ENCODE results near the gene PKHD1. TPM values are rescaled to one million over a fixed set of nuclear protein-coding genes. Genes with fewer than 3 reads are reported as not detected.

The PKHD1 gene
- total RNA-seq, 1 donor from 2014 or later, result 0.03 TPM

DNA sequence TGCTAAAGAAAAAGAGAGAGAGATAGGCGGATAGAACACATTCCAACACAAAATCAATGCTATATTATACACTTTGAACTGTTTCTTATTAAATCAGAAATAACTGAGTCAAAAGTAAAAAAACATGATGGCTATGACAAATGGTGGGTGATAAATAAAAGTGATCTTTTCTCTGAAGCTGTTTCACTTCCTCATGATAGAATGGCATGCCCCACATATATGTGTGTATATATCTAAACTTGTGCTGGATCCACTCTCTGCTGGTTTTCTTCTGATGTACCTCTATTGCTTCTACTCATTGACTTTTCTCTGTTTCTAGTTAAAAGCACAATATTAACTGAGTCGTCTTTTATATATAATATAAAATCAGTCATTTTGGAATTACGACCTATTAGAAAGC lies 429.9 kb downstream of the PKHD1 start:
- no peak for DNase-seq (ENCODE audit: low spot score)
- no peaks in the 10 kb centered on the region for H3K4me1 Mint-ChIP-seq (ENCODE audit: unreplicated experiment)
- H3K27me3 Mint-ChIP-seq (ENCODE audit: unreplicated experiment), result no peaks in the 10 kb centered on the region
- H3K36me3 Mint-ChIP-seq (ENCODE audit: low read depth, unreplicated experiment), result no peaks in the 10 kb centered on the region
- TF ChIP-seq, protein P1, sequence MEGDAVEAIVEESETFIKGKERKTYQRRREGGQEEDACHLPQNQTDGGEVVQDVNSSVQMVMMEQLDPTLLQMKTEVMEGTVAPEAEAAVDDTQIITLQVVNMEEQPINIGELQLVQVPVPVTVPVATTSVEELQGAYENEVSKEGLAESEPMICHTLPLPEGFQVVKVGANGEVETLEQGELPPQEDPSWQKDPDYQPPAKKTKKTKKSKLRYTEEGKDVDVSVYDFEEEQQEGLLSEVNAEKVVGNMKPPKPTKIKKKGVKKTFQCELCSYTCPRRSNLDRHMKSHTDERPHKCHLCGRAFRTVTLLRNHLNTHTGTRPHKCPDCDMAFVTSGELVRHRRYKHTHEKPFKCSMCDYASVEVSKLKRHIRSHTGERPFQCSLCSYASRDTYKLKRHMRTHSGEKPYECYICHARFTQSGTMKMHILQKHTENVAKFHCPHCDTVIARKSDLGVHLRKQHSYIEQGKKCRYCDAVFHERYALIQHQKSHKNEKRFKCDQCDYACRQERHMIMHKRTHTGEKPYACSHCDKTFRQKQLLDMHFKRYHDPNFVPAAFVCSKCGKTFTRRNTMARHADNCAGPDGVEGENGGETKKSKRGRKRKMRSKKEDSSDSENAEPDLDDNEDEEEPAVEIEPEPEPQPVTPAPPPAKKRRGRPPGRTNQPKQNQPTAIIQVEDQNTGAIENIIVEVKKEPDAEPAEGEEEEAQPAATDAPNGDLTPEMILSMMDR (IDR thresholded peaks at IDR 0.05; ENCODE audit: unreplicated experiment), result no peak
- no peak overlapping the region for H3K4me3 Mint-ChIP-seq (ENCODE audit: unreplicated experiment)
- no peaks in the 10 kb centered on the region for H3K9me3 Mint-ChIP-seq (ENCODE audit: unreplicated experiment)
- H3K27ac Mint-ChIP-seq (ENCODE audit: unreplicated experiment), result no peak overlapping the region

DNA sequence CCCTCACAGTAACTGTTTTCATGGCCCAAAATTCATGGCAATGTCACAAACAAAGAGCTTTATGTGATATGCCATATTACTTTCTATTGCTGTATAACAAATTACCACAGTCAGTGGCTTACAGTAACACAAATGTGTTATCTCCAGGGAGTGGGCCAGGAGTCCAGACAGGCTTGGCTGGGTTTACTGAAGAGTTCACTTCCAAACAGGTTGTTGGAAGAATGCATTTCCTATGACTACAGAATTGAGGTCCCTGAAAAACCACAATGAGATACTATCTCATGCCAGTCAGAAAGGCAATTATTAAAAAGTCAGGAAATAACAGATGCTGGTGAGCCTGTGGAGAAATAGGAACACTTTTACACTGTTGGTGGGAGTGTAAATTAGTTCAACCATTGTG lies 431.9 kb downstream of the PKHD1 start:
- H3K9me3 Mint-ChIP-seq (ENCODE audit: unreplicated experiment), result no peaks in the 10 kb centered on the region
- no peaks in the 10 kb centered on the region for H3K27me3 Mint-ChIP-seq (ENCODE audit: unreplicated experiment)
- no peaks in the 10 kb centered on the region for H3K36me3 Mint-ChIP-seq (ENCODE audit: low read depth, unreplicated experiment)
- H3K4me3 Mint-ChIP-seq (ENCODE audit: unreplicated experiment), result no peak overlapping the region
- H3K27ac Mint-ChIP-seq (ENCODE audit: unreplicated experiment), result no peak overlapping the region
- DNase-seq (ENCODE audit: low spot score), result no peak
- H3K4me1 Mint-ChIP-seq (ENCODE audit: unreplicated experiment), result peaks cover 4% of the 10 kb centered on the region
- TF ChIP-seq, protein P1 (IDR thresholded peaks at IDR 0.05; ENCODE audit: unreplicated experiment), result no peak

DNA sequence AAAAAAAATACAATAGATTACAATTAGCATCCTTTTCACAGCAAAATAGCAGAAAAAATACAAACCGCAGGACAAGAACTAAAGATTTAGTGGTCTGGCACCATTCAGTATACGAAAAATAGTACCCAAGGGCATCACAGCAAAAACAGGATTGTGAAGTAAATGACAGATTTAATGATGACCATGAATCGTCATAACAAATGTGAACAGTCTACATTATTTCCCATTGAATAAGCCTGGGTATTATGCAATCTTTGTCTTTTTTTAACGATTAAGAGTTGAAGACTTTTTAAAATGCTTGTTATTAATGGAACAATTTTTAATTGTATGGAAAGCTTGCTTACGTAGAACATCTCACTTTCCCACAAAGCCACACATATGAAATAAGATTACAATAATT lies 432.8 kb downstream of the PKHD1 start:
- no peaks in the 10 kb centered on the region for H3K36me3 Mint-ChIP-seq (ENCODE audit: low read depth, unreplicated experiment)

DNA sequence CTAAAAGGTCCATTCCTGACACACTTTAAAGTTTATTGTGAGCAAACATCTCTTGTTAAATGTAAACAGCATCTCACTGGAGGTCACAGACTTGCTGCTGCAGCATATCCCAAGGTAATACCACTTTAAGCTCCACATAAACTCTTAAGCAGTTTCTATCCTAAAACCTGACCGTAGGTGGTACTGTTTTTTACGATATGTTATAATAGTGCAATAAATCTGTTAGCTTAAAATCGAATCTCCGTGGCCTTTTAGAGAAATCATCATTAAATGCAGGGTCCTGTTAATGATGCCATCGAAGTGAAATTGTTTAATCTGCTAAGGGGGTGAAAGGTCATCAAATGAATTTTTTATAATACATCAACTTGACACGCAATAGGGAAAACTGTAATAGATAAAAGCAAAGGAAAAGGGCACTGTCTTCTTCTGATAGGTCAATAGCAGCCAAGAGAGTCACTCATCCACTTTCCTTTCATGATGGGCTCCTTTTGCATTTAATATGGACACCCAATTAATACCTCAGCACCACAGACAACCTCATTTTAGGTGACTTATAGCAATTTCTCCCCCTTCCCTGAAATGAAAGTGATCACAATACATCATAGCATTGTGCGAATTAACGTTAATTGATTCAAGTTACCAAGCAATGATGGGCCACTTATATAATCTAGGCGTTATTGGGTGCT lies 436.1 kb downstream of the PKHD1 start:
- no peak for DNase-seq (ENCODE audit: low spot score)
- Mint-ChIP-seq H3K4me3 (ENCODE audit: unreplicated experiment) (no peak overlapping the region), H3K27me3 (ENCODE audit: unreplicated experiment) (no peaks in the 10 kb centered on the region), H3K9me3 (ENCODE audit: unreplicated experiment) (no peaks in the 10 kb centered on the region), H3K4me1 (ENCODE audit: unreplicated experiment) (peaks cover 5% of the 10 kb centered on the region), H3K36me3 (ENCODE audit: low read depth, unreplicated experiment) (no peaks in the 10 kb centered on the region), H3K27ac (ENCODE audit: unreplicated experiment) (no peak overlapping the region)
- TF ChIP-seq, protein P1 (IDR thresholded peaks at IDR 0.05; ENCODE audit: unreplicated experiment), result no peak

More for the DNA sequence above, 432.8 kb downstream of the PKHD1 start:
- TF ChIP-seq, protein P1 (IDR thresholded peaks at IDR 0.05; ENCODE audit: unreplicated experiment), result no peak
- DNase-seq (ENCODE audit: low spot score), result no peak
- Mint-ChIP-seq H3K9me3 (ENCODE audit: unreplicated experiment) (no peaks in the 10 kb centered on the region), H3K4me3 (ENCODE audit: unreplicated experiment) (no peak overlapping the region), H3K4me1 (ENCODE audit: unreplicated experiment) (peaks cover 5% of the 10 kb centered on the region), H3K27ac (ENCODE audit: unreplicated experiment) (no peak overlapping the region), H3K27me3 (ENCODE audit: unreplicated experiment) (no peaks in the 10 kb centered on the region)

DNA sequence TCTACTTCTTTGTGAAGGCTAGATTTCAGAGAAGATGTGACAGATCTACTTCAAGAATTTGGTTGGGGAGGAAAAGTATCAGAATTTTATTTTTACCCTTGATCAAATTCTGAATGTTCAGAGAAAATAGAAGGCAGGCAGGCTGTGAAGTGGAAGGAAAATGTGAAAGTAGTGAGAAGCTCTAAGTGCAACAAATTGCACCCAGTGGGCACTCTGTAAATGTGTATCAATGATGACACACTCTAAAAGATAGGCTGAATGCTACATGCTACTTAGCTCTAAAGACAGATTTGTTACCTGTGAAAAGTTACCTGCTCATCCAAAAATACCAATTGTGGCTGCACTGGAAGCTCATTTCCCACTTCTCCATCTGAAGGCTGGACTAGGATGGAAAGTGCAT lies 438.6 kb downstream of the PKHD1 start:
- no peak for DNase-seq (ENCODE audit: low spot score)
- Mint-ChIP-seq H3K27ac (ENCODE audit: unreplicated experiment) (no peak overlapping the region), H3K27me3 (ENCODE audit: unreplicated experiment) (no peaks in the 10 kb centered on the region), H3K36me3 (ENCODE audit: low read depth, unreplicated experiment) (no peaks in the 10 kb centered on the region), H3K4me1 (ENCODE audit: unreplicated experiment) (peaks cover 5% of the 10 kb centered on the region), H3K9me3 (ENCODE audit: unreplicated experiment) (no peaks in the 10 kb centered on the region), H3K4me3 (ENCODE audit: unreplicated experiment) (no peak overlapping the region)
- TF ChIP-seq, protein P1 (IDR thresholded peaks at IDR 0.05; ENCODE audit: unreplicated experiment), result no peak

Measured in endothelial cell (in vitro differentiated cells).